IMR-90 (cell line): Measurements from ENCODE around the gene BCL7A. TPM values are rescaled to one million over a fixed set of nuclear protein-coding genes. Genes with fewer than 3 reads are reported as not detected.
A peak's percentile ranks its signal among the peaks of the same experiment; 100 is the strongest.

Experiments used
- ATAC-seq: fragments of 200-7000 bp; cut with Tn5 transposase; 2 replicates; pipeline ENCODE4 v1.9.1; 2020; ENCODE audit warnings: low read depth, mild to moderate bottlenecking, moderate library complexity
- BruUV-seq: library from RNA; stranded (reverse); fragments of 400-500 nt; replicated peaks from 2 replicates; lab custom pipeline; 2021; lab: Mats Ljungman, UMichigan
- CTCF ChIA-PET: fragments of 300-600 bp; formaldehyde crosslinking; extraction: SDS; loops from one replicate; lab custom pipeline; 2021; ENCODE audit warnings: antibody characterized with exemption; lab: Yijun Ruan, JAX
- POLR2A ChIA-PET: fragments of 300-600 bp; sonication (Branson Sonifier 250); formaldehyde crosslinking; loops from one replicate; lab custom pipeline; 2022; ENCODE audit warnings: antibody characterized with exemption; ENCODE audit not compliant: unreplicated experiment; lab: Charles Lee
- DNase-seq: peaks from one replicate; pipeline ENCODE4 v3.0.0; 2013
- H2AFZ ChIP-seq: replicated peaks from 2 replicates; pipeline ENCODE3; 2013; ENCODE audit warnings: low read length, mild to moderate bottlenecking; ENCODE audit not compliant: poor library complexity
- H2AK5ac ChIP-seq: 2 replicates; pipeline ENCODE4 v1.6.1; 2013; ENCODE audit warnings: low read depth, low read length, inconsistent platforms
- H2AK9ac ChIP-seq: replicated peaks from 2 replicates; pipeline ENCODE3; 2013; ENCODE audit warnings: mild to moderate bottlenecking, low read depth, low read length, moderate library complexity; ENCODE audit not compliant: poor library complexity
- H2BK120ac ChIP-seq: 2 replicates; pipeline ENCODE4 v1.6.1; 2013; ENCODE audit warnings: low read depth, low read length, inconsistent platforms
- H2BK15ac ChIP-seq: 3 replicates; pipeline ENCODE4 v1.6.1; 2013; ENCODE audit warnings: low read depth, low read length, inconsistent platforms
- H2BK20ac ChIP-seq: 2 replicates; pipeline ENCODE4 v1.6.1; 2013; ENCODE audit warnings: low read depth, mild to moderate bottlenecking, inconsistent platforms, low read length, moderate library complexity
- H2BK5ac ChIP-seq: 2 replicates; pipeline ENCODE4 v1.6.1; 2013; ENCODE audit warnings: mild to moderate bottlenecking, low read depth, low read length, inconsistent platforms; ENCODE audit not compliant: poor library complexity, severe bottlenecking
- H3K14ac ChIP-seq: replicated peaks from 2 replicates; pipeline ENCODE4 v1.6.1; 2013; ENCODE audit warnings: low read depth, low read length, inconsistent platforms
- H3K18ac ChIP-seq: 2 replicates; pipeline ENCODE4 v1.6.1; 2013; ENCODE audit warnings: low read depth, low read length, control low read depth
- H3K23ac ChIP-seq: 2 replicates; pipeline ENCODE4 v1.6.1; 2013; ENCODE audit warnings: low read depth, low read length, inconsistent platforms
- H3K27ac ChIP-seq: 2 replicates; pipeline ENCODE4 v1.5.1; 2013; ENCODE audit warnings: mild to moderate bottlenecking, control low read depth, low read length; ENCODE audit not compliant: insufficient read depth
- H3K27me3 ChIP-seq: 2 replicates; pipeline ENCODE4 v1.6.1; 2013; ENCODE audit warnings: low read length; ENCODE audit not compliant: control insufficient read depth, insufficient read depth
- H3K36me3 ChIP-seq: 2 replicates; pipeline ENCODE4 v1.6.1; 2013; ENCODE audit warnings: low read length, mixed read lengths; ENCODE audit not compliant: control insufficient read depth, insufficient read depth
- H3K4ac ChIP-seq: 2 replicates; pipeline ENCODE4 v1.6.1; 2013; ENCODE audit warnings: low read depth, low read length, inconsistent platforms
- H3K4me1 ChIP-seq: 2 replicates; pipeline ENCODE4 v1.6.1; 2013; ENCODE audit warnings: low read length, mixed read lengths; ENCODE audit not compliant: control insufficient read depth, insufficient read depth
- H3K4me2 ChIP-seq: 2 replicates; pipeline ENCODE4 v1.6.1; 2013; ENCODE audit warnings: low read depth, mild to moderate bottlenecking, control low read depth, low read length, moderate library complexity
- H3K4me3 ChIP-seq: 2 replicates; pipeline ENCODE4 v1.5.1; 2013; ENCODE audit warnings: low read depth, mild to moderate bottlenecking, control low read depth, low read length, moderate library complexity; ENCODE audit not compliant: insufficient read depth
- H3K56ac ChIP-seq: 2 replicates; pipeline ENCODE4 v1.6.1; 2013; ENCODE audit warnings: low read length, inconsistent platforms; ENCODE audit not compliant: insufficient read depth; ENCODE audit errors: extremely low read depth
- H3K79me1 ChIP-seq, 2 experiments: 2 replicates each; pipeline ENCODE4 v1.6.1; 2013; ENCODE audit warnings: low read length in 2 of 2, inconsistent platforms in 1 of 2, low read depth in 1 of 2
- H3K9ac ChIP-seq: 2 replicates; pipeline ENCODE4 v1.6.1; 2013; ENCODE audit warnings: low read depth, low read length, control low read depth
- H3K9me1 ChIP-seq: 2 replicates; pipeline ENCODE4 v1.6.1; 2013; ENCODE audit warnings: low read length, inconsistent platforms; ENCODE audit not compliant: insufficient read depth
- H3K9me3 ChIP-seq: 2 replicates; pipeline ENCODE4 v1.6.1; 2013; ENCODE audit warnings: low read length; ENCODE audit not compliant: control insufficient read depth, insufficient read depth
- H4K20me1 ChIP-seq: 2 replicates; pipeline ENCODE4 v1.6.1; 2013; ENCODE audit warnings: low read length, inconsistent platforms; ENCODE audit not compliant: insufficient read depth
- H4K5ac ChIP-seq: 2 replicates; pipeline ENCODE4 v1.6.1; 2013; ENCODE audit warnings: mild to moderate bottlenecking, low read depth, low read length, control low read depth
- H4K8ac ChIP-seq, 2 experiments: 2 replicates each; pipeline ENCODE4 v1.6.1; 2013; ENCODE audit warnings: low read depth in 2 of 2, low read length in 2 of 2, control low read depth in 1 of 2, inconsistent platforms in 1 of 2
- H4K91ac ChIP-seq: 2 replicates; pipeline ENCODE4 v1.6.1; 2013; ENCODE audit warnings: low read depth, low read length, inconsistent platforms; ENCODE audit not compliant: insufficient read depth
- SMC3 ChIP-seq: fragments of 150-350 bp; IDR thresholded peaks from 2 replicates; pipeline ENCODE4 v1.6.1; 2016; ENCODE audit warnings: low read depth, mild to moderate bottlenecking, antibody characterized with exemption, low read length, moderate library complexity
- WGBS, 2 experiments: methylation state at CpG; one replicate each; pipeline versions ENCODE4 v1.1.5 to v1.1.7; 2013; ENCODE audit warnings: missing lambda C conversion rate in 2 of 2; ENCODE audit not compliant: insufficient read length in 1 of 2; ENCODE audit errors: extremely low coverage in 2 of 2; 5-methylcytosine and 5-hydroxymethylcytosine counted together
- dilution Hi-C: fragments of 300-500 bp; cut with HindIII; formaldehyde crosslinking; loops from one replicate; pipeline ENCODE4 v1.14.3; 2018; ENCODE audit warnings: low sequenced_read_pairs; ENCODE audit not compliant: unreplicated experiment
- in situ Hi-C: fragments of 300-500 bp; cut with MboI; formaldehyde crosslinking; loops from 3 replicates; pipeline ENCODE4 v1.14.3; 2019; ENCODE audit warnings: low sequenced_read_pairs, inconsistent platforms, mixed read lengths
- intact Hi-C: fragments of 100-400 bp; cut with micrococcal nuclease; formaldehyde crosslinking; loops from 2 replicates; pipeline ENCODE4 v1.10.0; 2022
- polyA plus RNA-seq, 3 experiments: library from polyadenylated mRNA; depleted of rRNA; stranded (reverse); fragments of >200 nt; gene quantifications; 2 replicates each; pipeline ENCODE4 v1.2.3, GENCODE V29; 2012; ENCODE audit warnings: low replicate concordance in 1 of 3
- total RNA-seq: library from RNA; depleted of rRNA; stranded (reverse); fragments of >200 nt; gene quantifications from 2 replicates; pipeline ENCODE4 v1.2.3, GENCODE V29; 2012

The BCL7A gene
- total and polyA plus RNA-seq, 2 of the 4 experiments (the other 2 are of a cell fraction) = 5.6 to 7.9 TPM

DNA sequence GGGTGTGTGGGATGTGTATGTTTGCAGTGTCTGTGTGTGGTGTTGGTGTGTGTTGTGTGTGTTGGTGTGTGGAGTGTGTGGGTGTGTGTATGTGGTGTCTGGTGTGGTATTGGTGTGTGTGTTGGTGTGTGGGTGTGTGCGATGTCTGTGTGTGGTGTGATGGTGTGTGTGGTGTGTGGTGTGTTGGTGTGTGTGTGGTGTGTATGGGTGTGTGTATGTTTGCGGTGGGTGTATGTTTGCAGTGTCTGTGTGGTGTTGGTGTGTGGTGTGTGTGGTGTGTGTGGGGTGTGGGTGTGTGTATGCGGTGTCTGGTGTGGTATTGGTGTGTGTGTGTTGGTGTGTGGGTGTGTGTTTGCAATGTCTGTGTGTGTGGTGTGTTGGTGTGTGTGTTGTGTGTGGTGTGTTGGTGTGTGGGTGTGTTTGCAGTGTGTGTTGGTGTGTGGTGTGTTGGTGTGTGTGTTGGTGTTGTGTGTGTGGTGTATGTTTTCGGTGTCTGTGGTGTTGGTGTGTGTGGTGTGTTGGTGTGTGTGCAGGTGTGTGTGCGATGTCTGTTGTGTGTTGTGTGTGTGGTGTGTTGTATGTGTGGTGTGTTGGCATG, 72.6 kb downstream of the BCL7A start:
- no peak overlapping the region for H3K9ac ChIP-seq
- H2AFZ ChIP-seq = peak overlapping the region; percentile 34
- peak overlapping the region; percentile 50; the same call in 1 of the 2 replicates for H2BK20ac ChIP-seq
- H2BK5ac ChIP-seq = peak overlapping the region; percentile 95
- CTCF ChIA-PET = no interaction called here
- H4K91ac ChIP-seq = peak overlapping the region; percentile 47; the same call in 1 of the 2 replicates
- ATAC-seq (no peak), DNase-seq (no peak)
- no peak for TF ChIP-seq SMC3
- POLR2A ChIA-PET = no interaction called here
- peak overlapping the region; percentile 40; the same call in 2 of the 3 replicates for H2BK15ac ChIP-seq
- dilution Hi-C loops = no loop called here
- intact Hi-C loops = no loop called here
- peak overlapping the region; percentile 91 for H3K14ac ChIP-seq
- H3K9me1 ChIP-seq = peaks cover 63% of the 10 kb centered on the region
- H3K4me3 ChIP-seq = no peak overlapping the region
- H2BK120ac ChIP-seq = peak overlapping the region; percentile 66
- H4K20me1 ChIP-seq = peaks cover 74% of the 10 kb centered on the region
- H3K56ac ChIP-seq = no peak overlapping the region
- in situ Hi-C loops = no loop called here
- peaks cover 55% of the 10 kb centered on the region for H3K4me1 ChIP-seq
- H2AK9ac ChIP-seq = peak overlapping the region; percentile 60
- no peaks in the 10 kb centered on the region for H3K36me3 ChIP-seq
- no peaks in the 10 kb centered on the region for H3K27me3 ChIP-seq
- peak overlapping the region; percentile 56 for H3K18ac ChIP-seq
- 94% methylated on average over 4 of the region's 5 CpGs; no CpG with 5 or more reads in 1 of the 2 experiments for WGBS, 2 experiments
- peak overlapping the region; percentile 28; the same call in 1 of the 2 replicates for H4K5ac ChIP-seq
- no peaks in the 10 kb centered on the region for H3K9me3 ChIP-seq
- no peak overlapping the region for H3K27ac ChIP-seq
- H4K8ac ChIP-seq = peak overlapping the region; percentile 21 to 69; a peak in 3 of 4 replicates
- H3K23ac ChIP-seq = peak overlapping the region; percentile 80; the same call in 1 of the 2 replicates
- H2AK5ac ChIP-seq = peak overlapping the region; percentile 99
- H3K4me2 ChIP-seq = no peak overlapping the region
- no TSS peak for BruUV-seq
- H3K79me1 ChIP-seq = peaks cover 60 to 86% of the 10 kb centered on the region in 2 experiments
- peak overlapping the region; percentile 80 for H3K4ac ChIP-seq
